K562 (cell line): ENCODE measurements around the gene ULK3. TPM values are rescaled to one million over a fixed set of nuclear protein-coding genes. Genes with fewer than 3 reads are reported as not detected.

ENCODE experiments used
- ATAC-seq: fragments of 200-7000 bp; cut with Tn5 transposase; 3 replicates; pipeline ENCODE4 v1.9.1; 2020; ENCODE audit warnings: moderate library complexity
- BruUV-seq: library from RNA; stranded (reverse); fragments of 400-500 nt; replicated peaks from 2 replicates; lab custom pipeline; 2021; lab: Mats Ljungman, UMichigan
- CTCF ChIA-PET: fragments of 300-600 bp; formaldehyde crosslinking; extraction: SDS; loops from one replicate; lab custom pipeline; 2021; ENCODE audit warnings: low intra/inter-chr PET ratio; lab: Yijun Ruan, JAX
- POLR2A ChIA-PET: fragments of 300-600, 350-650 bp; sonication (Branson Sonifier 250); formaldehyde crosslinking; extraction: SDS; loops from one replicate; lab custom pipeline; 2021; ENCODE audit warnings: antibody characterized with exemption, inconsistent platforms; lab: Yijun Ruan, JAX
- DNase-seq, 4 experiments: peaks; one replicate each; pipeline versions ENCODE4 v3.0.0 to v3.0.0-alpha.2; 2011 to 2018; ENCODE audit warnings: low spot score in 3 of 4, mixed read lengths in 3 of 4; ENCODE audit errors: extremely low read depth in 1 of 4
- FAIRE-seq: peaks from 2 replicates; lab custom pipeline; 2011; peaks lifted over from hg19 to GRCh38; lab: Jason Lieb, UNC
- H2AFZ ChIP-seq: 2 replicates; pipeline ENCODE4 v1.6.0; 2011; ENCODE audit warnings: low read depth, low read length, control low read depth, inconsistent platforms
- H3K27ac ChIP-seq: fragments of 200-600 bp; 3 replicates; pipeline ENCODE4 v1.8.0; 2011; ENCODE audit warnings: low read depth, mild to moderate bottlenecking, control low read depth, inconsistent platforms, low read length, moderate library complexity, mixed read lengths; ENCODE audit errors: extremely low read depth
- H3K27me3 ChIP-seq, 2 experiments: fragments of 300-600 bp in 1 of 2; 2 replicates in 1 of 2; 3 replicates in 1 of 2; pipeline versions ENCODE4 v1.6.0 to v1.8.0; 2011; ENCODE audit warnings: inconsistent platforms in 2 of 2, low read length in 2 of 2, mild to moderate bottlenecking in 1 of 2, mixed read lengths in 1 of 2, moderate library complexity in 1 of 2; ENCODE audit not compliant: control insufficient read depth in 2 of 2, insufficient read depth in 2 of 2
- H3K36me3 ChIP-seq: fragments of 300-600 bp; 3 replicates; pipeline ENCODE4 v1.8.0; 2011; ENCODE audit warnings: mild to moderate bottlenecking, low read length, inconsistent platforms; ENCODE audit not compliant: control insufficient read depth, insufficient read depth
- H3K4me1 ChIP-seq, 2 experiments: fragments of 200-600 bp in 1 of 2; replicated peaks in 1 of 2; 2 replicates in 1 of 2; 3 replicates in 1 of 2; pipeline versions ENCODE4 v1.5.1 to v1.8.0; 2011; ENCODE audit warnings: inconsistent platforms in 2 of 2, low read length in 2 of 2, mild to moderate bottlenecking in 1 of 2, mixed read lengths in 1 of 2, moderate library complexity in 1 of 2; ENCODE audit not compliant: control insufficient read depth in 2 of 2, insufficient read depth in 2 of 2
- H3K4me2 ChIP-seq: 2 replicates; pipeline ENCODE4 v1.6.1; 2011; ENCODE audit warnings: low read length, control low read depth, inconsistent platforms, mixed read lengths; ENCODE audit not compliant: insufficient read depth
- H3K4me3 ChIP-seq: fragments of 200-600 bp; sonication (generic), shearing (Covaris generic); 2 replicates; pipeline ENCODE4 v1.5.1; 2016; ENCODE audit warnings: control low read depth, inconsistent platforms
- H3K79me2 ChIP-seq: fragments of 200-600 bp; 3 replicates; pipeline ENCODE4 v1.8.0; 2011; ENCODE audit warnings: low read length, inconsistent platforms; ENCODE audit not compliant: control insufficient read depth, insufficient read depth
- H3K9ac ChIP-seq, 2 experiments: 2 replicates each; pipeline versions ENCODE4 v1.6.0 to v1.6.1; 2011; ENCODE audit warnings: low read depth in 2 of 2, low read length in 2 of 2, control low read depth in 1 of 2, inconsistent platforms in 1 of 2, mild to moderate bottlenecking in 1 of 2, mixed read lengths in 1 of 2; ENCODE audit not compliant: insufficient read depth in 1 of 2
- H3K9me1 ChIP-seq: one replicate; pipeline ENCODE4 v1.6.0; 2011; ENCODE audit warnings: inconsistent platforms, mild to moderate bottlenecking, low read length, moderate library complexity; ENCODE audit not compliant: control insufficient read depth, insufficient read depth
- H3K9me3 ChIP-seq: replicated peaks from 2 replicates; pipeline ENCODE4 v1.5.1; 2011; ENCODE audit warnings: low read depth, low read length, inconsistent platforms; ENCODE audit not compliant: control insufficient read depth, insufficient read depth
- H4K20me1 ChIP-seq: replicated peaks from 2 replicates; pipeline ENCODE4 v1.6.1; 2011; ENCODE audit warnings: low read length, inconsistent platforms, mixed read lengths; ENCODE audit not compliant: control insufficient read depth, insufficient read depth
- EGR1 ChIP-seq: fragments of 450-650 bp; conservative IDR thresholded peaks from 2 replicates; pipeline ENCODE4 v1.6.1; 2017; ENCODE audit warnings: mild to moderate bottlenecking
- POLR2G ChIP-seq: fragments of 200-400 bp; formaldehyde crosslinking; IDR thresholded peaks from 2 replicates; pipeline ENCODE4 v1.6.1; 2017; ENCODE audit warnings: low read depth, mild to moderate bottlenecking, antibody characterized with exemption, low read length, moderate library complexity
- ZC3H4 ChIP-seq: sonication (generic); formaldehyde crosslinking; IDR thresholded peaks from 2 replicates; pipeline ENCODE4 v1.9.0; 2021; ENCODE audit warnings: missing genetic modification reagents, borderline replicate concordance
- WGBS: fragments of 100-300 bp; shearing (Covaris generic); methylation state at CpG from one replicate; pipeline ENCODE4 v1.1.6; 2016; ENCODE audit warnings: low coverage, mixed read lengths; ENCODE audit not compliant: insufficient coverage; ENCODE audit errors: missing lambda C conversion rate; 5-methylcytosine and 5-hydroxymethylcytosine counted together
- in situ Hi-C: fragments of 300-500 bp; cut with MboI; formaldehyde crosslinking; loops from 4 replicates; pipeline ENCODE4 v1.15.0; 2018; ENCODE audit warnings: inconsistent platforms, mixed read lengths
- intact Hi-C: fragments of 100-400 bp; cut with micrococcal nuclease; formaldehyde crosslinking; loops from 2 replicates; pipeline ENCODE4 v1.14.2; 2022
- polyA plus RNA-seq, 8 experiments: library from polyadenylated mRNA; depleted of rRNA in 4 of 8; stranded (reverse) in 5 of 8; unstranded in 3 of 8; fragments of >200 nt; fragmentation: Nextera tagmentation in 2 of 8; fragmentation: Illumina TruSeq in 1 of 8; extraction: Ambion mirVana in 2 of 8; extraction: Trizol in 1 of 8; gene quantifications; 2 replicates each; pipeline versions ENCODE4 v1.2.1 to v1.2.3, GENCODE V29; 2011 to 2014; ENCODE audit warnings: inconsistent platforms in 1 of 8, missing spikeins in 1 of 8
- total RNA-seq, 7 experiments: library from RNA; depleted of rRNA in 6 of 7; stranded (reverse); fragments of >200 nt in 6 of 7; fragmentation: Illumina TruSeq in 2 of 7; extraction: Trizol in 2 of 7; gene quantifications; 2 replicates each; pipeline versions ENCODE4 v1.2.1 to v1.2.3, GENCODE V29; 2011 to 2021; ENCODE audit warnings: low replicate concordance in 1 of 7

The ULK3 gene
- total and polyA plus RNA-seq, 9 of the 15 experiments (the other 6 are each of a cell fraction or from before 2014, with no cell fraction given), result 0.68 to 68.0 (median 34.9) TPM

- Histone ChIP-seq H3K27me3 (no peaks in the 10 kb centered on the region), H3K9me1 (peaks cover 10% of the 10 kb centered on the region), H3K27ac (no peak overlapping the region), H3K9me3 (no peaks in the 10 kb centered on the region), H4K20me1 (peaks cover 14% of the 10 kb centered on the region), H3K4me3 (no peak overlapping the region), H3K9ac (0 out of 4 replicates have a peak overlapping the region, but pooled peaks of 1 of the 2 experiments have one; percentile 19), H3K79me2 (no peaks in the 10 kb centered on the region; the same call in 2 of the 3 replicates), H3K4me2 (no peak overlapping the region), H3K4me1 (peaks cover 0 to 43% of the 10 kb centered on the region in 2 experiments; a peak in 3 of 5 replicates), H2AFZ (no peak overlapping the region), H3K36me3 (peaks cover 72% of the 10 kb centered on the region; the same call in 2 of the 3 replicates)
- POLR2A ChIA-PET, result interaction anchor here (0.6 to 1.5 kb wide), 4 partner anchors 11 to 27 kb away, joined by 3 to 4 read pairs (median 3); no protein-coding TSS in a partner anchor
- CTCF ChIA-PET, result interaction anchor here (2.3 kb wide), 1 partner anchor 28 kb away, joined by 41 read pairs; no protein-coding TSS in a partner anchor
- no peak for DNase-seq
- FAIRE-seq, result no peak
- no peak for ATAC-seq
- intact Hi-C loops, result no loop called here
- in situ Hi-C loops, result no loop called here
- 88% methylated on average over 16 of the region's 25 CpGs for WGBS
- TF ChIP-seq EGR1, result 0 out of 2 replicates have a peak, but pooled peaks have one; percentile 6
- no peak for TF ChIP-seq ZC3H4
- TF ChIP-seq POLR2G, result 0 out of 2 replicates have a peak, but pooled peaks have one; percentile 32
- BruUV-seq, result no TSS peak
These were observed 44.3 kb downstream of the ULK3 start for GRCh38 chr15:74798388-74799254.
